GM18909 (cell line): ENCODE measurements around the gene NPB.

Experiments used
- ATAC-seq: cut with Tn5 transposase; IDR thresholded peaks from one replicate; pipeline ENCODE4 v1.9.1; 2021; ENCODE audit warnings: mild to moderate bottlenecking; ENCODE audit not compliant: unreplicated experiment, poor library complexity

NPB gene

DNA sequence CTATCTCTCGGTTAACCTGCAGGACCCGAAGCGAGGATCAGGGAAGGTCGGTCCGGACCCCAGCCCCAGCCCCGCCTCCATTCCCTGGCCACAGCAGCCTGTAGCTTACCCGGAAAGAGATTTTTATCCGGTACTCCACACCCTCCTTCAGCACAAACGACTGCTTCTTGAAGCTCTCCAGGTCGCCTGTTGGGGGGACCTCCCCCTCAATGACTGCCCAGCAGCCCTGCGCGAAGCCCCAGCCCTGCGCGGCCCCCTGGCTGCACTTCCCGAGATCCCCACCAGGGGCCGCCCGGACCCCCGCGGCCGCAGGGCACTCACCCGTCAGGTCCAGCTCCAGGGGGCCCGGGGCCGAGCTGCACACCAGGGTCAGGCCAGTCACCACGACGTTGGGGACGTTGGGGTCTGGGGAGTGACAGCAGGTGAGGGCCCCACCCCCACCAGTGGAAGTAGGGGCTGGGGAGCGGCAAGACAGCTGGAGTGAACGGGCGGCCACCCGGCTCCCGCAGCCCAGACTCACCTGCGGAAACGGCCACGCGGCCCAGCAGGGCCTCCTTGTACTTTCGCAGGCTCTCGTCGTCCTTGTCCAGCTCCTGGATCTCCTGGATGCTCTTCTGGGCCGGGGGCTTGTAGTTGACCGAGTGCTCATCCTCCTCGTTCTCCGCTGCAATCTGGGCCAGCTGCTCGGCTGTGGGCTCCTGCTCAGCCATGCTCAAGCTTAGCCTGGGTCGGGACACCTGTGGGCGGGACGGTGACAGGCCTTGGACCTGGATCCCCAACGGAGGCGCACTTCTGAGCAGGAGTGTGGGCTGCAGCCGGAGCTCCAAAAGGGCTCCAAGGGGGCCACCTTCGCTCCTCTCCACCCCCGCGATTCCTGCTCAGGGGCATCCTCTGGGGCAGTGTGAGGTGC is 32.6 kb upstream of the NPB start:
- ATAC-seq: no peak

DNA sequence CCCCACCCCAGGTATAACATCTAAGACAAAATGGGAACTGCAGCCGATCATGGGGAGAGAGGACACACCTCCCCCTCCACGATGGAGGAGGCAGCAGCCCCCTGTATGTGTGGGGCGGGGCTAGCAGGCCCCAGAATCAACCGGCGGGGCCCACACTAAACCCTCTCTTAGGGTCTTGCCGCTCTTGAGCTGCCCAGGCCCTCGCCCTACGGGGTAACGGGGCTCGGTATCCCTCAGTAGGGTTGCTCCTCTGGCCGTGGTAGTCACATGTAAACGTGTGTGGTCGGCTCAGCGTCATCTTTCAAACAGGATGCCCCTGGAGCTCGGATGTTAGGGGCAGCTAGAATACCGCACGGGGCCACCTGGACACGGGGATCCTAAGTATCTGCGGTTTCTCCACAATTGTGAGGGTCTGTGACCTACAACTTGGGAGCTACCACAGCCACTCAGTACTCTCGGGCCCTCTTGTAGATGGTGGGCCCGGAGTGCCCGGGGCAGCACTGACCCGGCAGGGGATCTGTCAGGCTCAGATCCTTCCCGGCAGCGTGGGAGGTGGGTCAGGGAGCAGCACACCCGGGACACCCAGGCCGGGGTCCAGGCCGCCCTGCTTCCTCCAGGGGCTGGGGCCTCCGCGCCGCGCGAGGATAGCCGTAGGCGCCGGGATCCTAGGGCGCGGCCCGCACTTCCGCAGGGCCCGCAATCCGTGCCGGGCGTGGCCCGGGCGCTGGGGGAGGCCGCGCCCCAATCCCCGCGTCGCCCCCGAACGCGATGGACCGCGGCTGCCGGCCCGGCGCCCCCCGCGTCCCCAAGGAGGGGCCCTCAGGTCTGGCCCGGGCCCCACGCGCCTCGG is 31.7 kb upstream of the NPB start:
- ATAC-seq: peak; percentile 12

GRCh38 chr17:81870981-81871386 is 31.1 kb upstream of the NPB start, which contains the start of gene ARHGDIA:
ARHGDIA (minus strand) TSS chr17:81871337; CDS start chr17:81869930, 1,407 bp downstream.
- peak; percentile 9 for ATAC-seq

- ATAC-seq: peak; percentile 58
Observed at GRCh38 chr17:81871387-81872230, 30.4 kb upstream of the NPB start.

GRCh38 chr17:81877569-81877968 is 24.5 kb upstream of the NPB start:
- no peak for ATAC-seq

- ATAC-seq: no peak
Observed at GRCh38 chr17:81878294-81878693, 23.7 kb upstream of the NPB start.

DNA sequence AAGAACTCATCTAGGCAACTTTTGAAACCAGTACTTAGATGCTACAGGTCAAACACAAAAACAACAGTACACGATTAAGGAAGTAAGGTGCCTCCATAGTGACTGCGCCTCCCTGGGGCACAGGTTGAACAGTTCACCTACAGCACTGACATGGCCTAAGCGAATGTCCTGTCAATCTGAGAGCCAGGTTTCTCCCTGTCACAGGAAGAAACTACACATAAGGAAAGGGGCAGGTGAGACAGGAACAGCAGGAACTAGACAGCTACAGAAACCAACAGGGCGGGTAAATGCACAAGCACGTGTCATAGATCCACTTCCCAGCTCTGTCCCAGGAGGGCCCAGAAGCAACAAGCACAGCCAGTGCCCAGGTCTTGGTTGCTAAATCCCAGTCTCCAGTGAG is 22.9 kb upstream of the NPB start:
- ATAC-seq: no peak

GRCh38 chr17:81884520-81884919 is 17.5 kb upstream of the NPB start:
- no peak for ATAC-seq

GRCh38 chr17:81884968-81885367 is 17.1 kb upstream of the NPB start:
- no peak for ATAC-seq

GRCh38 chr17:81885454-81885853 is 16.6 kb upstream of the NPB start:
- no peak for ATAC-seq

DNA sequence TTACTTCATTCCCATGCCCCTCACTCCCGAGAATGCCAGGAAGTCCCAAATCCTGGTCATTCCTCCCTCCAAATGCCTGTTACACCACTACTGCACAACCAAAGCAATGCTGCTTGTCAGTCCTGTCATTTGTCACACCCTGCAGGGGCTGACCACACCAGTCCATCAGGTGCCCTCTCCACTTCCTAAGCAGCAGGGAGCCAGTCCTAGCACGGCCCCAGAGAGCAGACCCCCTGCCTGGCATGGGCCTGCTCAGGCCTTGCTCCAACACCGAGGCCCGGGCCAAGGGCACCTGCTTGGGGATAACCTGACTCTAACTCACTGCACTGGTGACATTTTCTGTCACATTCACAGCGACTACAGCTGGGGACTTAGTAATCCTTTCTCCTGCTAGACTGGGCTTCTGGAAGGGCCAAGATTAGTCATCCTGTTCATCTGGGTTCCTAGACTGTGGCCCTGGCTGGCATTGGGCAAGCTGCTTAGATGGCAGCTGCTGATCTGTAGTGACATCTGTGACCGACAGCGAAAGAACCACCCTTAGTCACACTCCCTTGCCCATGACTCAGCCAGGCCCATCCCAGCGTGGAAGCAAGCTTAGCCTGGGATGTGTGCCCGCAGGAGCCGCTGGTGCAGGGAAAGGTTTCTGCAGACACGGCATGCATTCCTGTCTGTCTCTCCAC is 16.0 kb upstream of the NPB start:
- no peak for ATAC-seq

DNA sequence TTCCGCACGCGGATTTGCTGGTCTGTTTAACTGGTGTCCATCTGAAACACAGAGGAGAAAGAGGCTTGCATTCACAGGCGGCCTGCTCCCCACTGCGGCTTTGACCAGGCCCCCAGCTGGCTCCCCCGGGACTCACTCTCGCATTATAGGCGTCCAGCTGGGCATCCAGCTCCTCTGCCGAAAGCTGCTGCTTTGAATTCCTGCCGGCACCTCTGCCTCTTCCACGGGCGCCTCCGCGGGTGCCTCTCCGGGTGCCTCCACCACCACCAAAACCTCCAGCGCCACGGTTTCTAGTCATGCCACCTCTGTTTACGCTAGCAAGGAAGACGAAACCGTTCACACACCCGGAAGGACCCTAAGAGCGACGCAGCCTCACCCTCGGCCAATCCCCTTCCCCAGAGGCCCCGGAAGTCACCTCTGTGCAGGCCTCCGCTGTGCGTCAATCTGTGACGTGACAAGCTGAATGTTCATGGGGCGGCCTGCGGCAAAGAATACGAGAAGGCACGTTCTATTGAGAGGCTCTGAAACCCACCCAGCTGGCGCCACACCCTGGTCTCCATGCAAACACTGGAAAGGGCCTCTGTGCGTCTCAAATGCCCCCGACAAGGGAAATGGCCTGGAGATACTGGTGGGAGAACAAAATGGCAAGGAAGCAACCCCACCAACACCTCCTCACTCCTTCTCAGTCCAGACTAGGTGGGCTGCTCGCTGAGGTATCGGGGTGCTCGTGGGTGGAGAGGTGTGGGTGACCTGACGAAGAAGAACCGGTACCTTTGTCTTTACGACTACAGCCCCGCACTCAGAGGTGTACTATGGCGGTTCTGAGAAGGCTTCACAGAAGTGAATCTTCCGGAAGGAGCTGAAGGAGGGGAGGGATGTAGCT is 13.7 kb upstream of the NPB start:
- no peak for ATAC-seq

GRCh38 chr17:81888988-81889595 is 12.9 kb upstream of the NPB start:
- ATAC-seq: no peak

DNA sequence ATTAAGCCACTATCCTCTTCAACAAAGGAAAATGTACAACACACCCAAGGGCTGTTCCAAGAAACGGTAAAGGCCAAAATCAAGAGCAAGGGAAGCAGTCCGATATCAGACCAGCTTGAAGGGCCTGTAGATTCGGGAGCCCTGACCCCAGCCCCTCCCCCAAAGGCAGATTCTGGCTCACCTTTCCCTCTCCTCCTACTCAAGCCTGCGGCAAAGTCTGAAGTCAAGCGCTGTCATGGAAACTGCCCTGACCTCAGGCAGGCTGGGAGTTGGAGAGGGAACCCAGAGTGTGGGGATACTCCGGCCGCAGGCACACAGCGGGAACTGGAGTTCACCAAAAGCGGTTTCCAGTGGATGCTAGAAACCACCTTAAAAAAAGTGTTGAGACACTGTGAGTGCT is 12.4 kb upstream of the NPB start:
- ATAC-seq: no peak

GRCh38 chr17:81890447-81891302 is 11.4 kb upstream of the NPB start:
- ATAC-seq: no peak

DNA sequence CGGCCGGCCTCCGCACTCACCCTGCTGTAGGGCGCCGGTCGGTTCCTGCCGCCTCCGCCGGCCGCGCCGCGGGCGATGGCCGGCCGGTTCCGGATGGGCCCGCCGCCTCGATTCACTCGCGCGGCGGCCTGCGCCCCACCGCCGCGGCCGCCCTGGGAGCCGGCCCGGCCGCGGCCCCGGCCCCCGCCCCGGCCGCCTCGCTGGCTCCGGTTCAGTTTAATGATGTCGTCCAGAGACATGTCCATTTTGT is 10.8 kb upstream of the NPB start:
- no peak for ATAC-seq

DNA sequence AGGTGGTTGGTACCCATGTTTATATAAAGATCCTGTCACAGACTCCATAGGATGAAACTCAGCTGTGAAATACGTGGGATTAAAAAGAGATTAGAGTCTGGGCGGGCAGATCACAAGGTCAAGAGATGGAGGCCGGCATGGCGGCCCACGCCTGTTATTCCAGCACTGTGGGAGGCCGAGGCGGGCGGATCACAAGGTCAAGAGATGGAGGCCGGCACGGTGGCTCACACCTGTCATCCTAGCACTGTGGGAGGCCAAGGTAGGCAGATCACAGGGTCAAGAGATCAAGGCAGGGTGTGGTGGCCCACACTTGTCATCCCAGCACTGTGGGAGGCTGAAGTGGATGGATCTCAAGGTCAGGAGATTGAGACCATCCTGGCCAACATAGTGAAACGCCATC is 6.6 kb upstream of the NPB start:
- no peak for ATAC-seq
